ENCODE results near the gene PARP12.

Gene PARP12

GRCh38 chr7:140007051-140007690 lies 55.6 kb downstream of the PARP12 start:
- TF ChIP-seq TAF1 (IDR thresholded peaks at IDR 0.05; ENCODE audit: borderline replicate concordance, insufficient read depth, low read length) = no peak
- TF ChIP-seq REST (IDR thresholded peaks at IDR 0.05; ENCODE audit: insufficient read depth in 1 of 2, low read depth in 2 of 2, low read length in 2 of 2) = no peak
- TF ChIP-seq POLR2AphosphoS5 (IDR thresholded peaks at IDR 0.05; ENCODE audit: low read depth, low read length) = no peak
- no peak for TF ChIP-seq SIN3A (IDR thresholded peaks at IDR 0.05; ENCODE audit: borderline replicate concordance, insufficient read depth, low read length)
- TF ChIP-seq FOXP2 (optimal IDR thresholded peaks at IDR 0.05; ENCODE audit: borderline replicate concordance, extremely low read depth, extremely low read length, insufficient read depth) = no peak

- TF ChIP-seq REST (IDR thresholded peaks at IDR 0.05; ENCODE audit: insufficient read depth in 1 of 2, low read depth in 2 of 2, low read length in 2 of 2) = no peak
- no peak for TF ChIP-seq POLR2AphosphoS5 (IDR thresholded peaks at IDR 0.05; ENCODE audit: low read depth, low read length)
- no peak for TF ChIP-seq TAF1 (IDR thresholded peaks at IDR 0.05; ENCODE audit: borderline replicate concordance, insufficient read depth, low read length)
- TF ChIP-seq FOXP2 (optimal IDR thresholded peaks at IDR 0.05; ENCODE audit: borderline replicate concordance, extremely low read depth, extremely low read length, insufficient read depth) = no peak
- TF ChIP-seq SIN3A (IDR thresholded peaks at IDR 0.05; ENCODE audit: borderline replicate concordance, insufficient read depth, low read length) = no peak
These were observed 56.2 kb downstream of the PARP12 start for GRCh38 chr7:140006600-140006999.

- TF ChIP-seq TAF1 (IDR thresholded peaks at IDR 0.05; ENCODE audit: borderline replicate concordance, insufficient read depth, low read length) = no peak
- TF ChIP-seq SIN3A (IDR thresholded peaks at IDR 0.05; ENCODE audit: borderline replicate concordance, insufficient read depth, low read length) = no peak
- no peak for TF ChIP-seq POLR2AphosphoS5 (IDR thresholded peaks at IDR 0.05; ENCODE audit: low read depth, low read length)
These were observed 56.8 kb downstream of the PARP12 start for GRCh38 chr7:140005754-140006503.

- TF ChIP-seq FOXP2 (optimal IDR thresholded peaks at IDR 0.05; ENCODE audit: borderline replicate concordance, extremely low read depth, extremely low read length, insufficient read depth) (no peak), TAF1 (IDR thresholded peaks at IDR 0.05; ENCODE audit: borderline replicate concordance, insufficient read depth, low read length) (no peak), REST (IDR thresholded peaks at IDR 0.05; ENCODE audit: insufficient read depth in 1 of 2, low read depth in 2 of 2, low read length in 2 of 2) (no peak), POLR2AphosphoS5 (IDR thresholded peaks at IDR 0.05; ENCODE audit: low read depth, low read length) (no peak), SIN3A (IDR thresholded peaks at IDR 0.05; ENCODE audit: borderline replicate concordance, insufficient read depth, low read length) (no peak)
These were observed 57.4 kb downstream of the PARP12 start for GRCh38 chr7:140005341-140005740.

GRCh38 chr7:140004672-140005071 lies 58.1 kb downstream of the PARP12 start:
- no peak for TF ChIP-seq FOXP2 (optimal IDR thresholded peaks at IDR 0.05; ENCODE audit: borderline replicate concordance, extremely low read depth, extremely low read length, insufficient read depth)
- no peak for TF ChIP-seq SIN3A (IDR thresholded peaks at IDR 0.05; ENCODE audit: borderline replicate concordance, insufficient read depth, low read length)
- no peak for TF ChIP-seq REST (IDR thresholded peaks at IDR 0.05; ENCODE audit: insufficient read depth in 1 of 2, low read depth in 2 of 2, low read length in 2 of 2)
- TF ChIP-seq TAF1 (IDR thresholded peaks at IDR 0.05; ENCODE audit: borderline replicate concordance, insufficient read depth, low read length) = no peak
- no peak for TF ChIP-seq POLR2AphosphoS5 (IDR thresholded peaks at IDR 0.05; ENCODE audit: low read depth, low read length)

Measured in PFSK-1 (cell line).